GM12878 (cell line): ENCODE results near the gene FAM210A. TPM values are rescaled to one million over a fixed set of nuclear protein-coding genes. Genes with fewer than 3 reads are reported as not detected.

Source experiments
- ATAC-seq: fragments of 200-7000 bp; cut with Tn5 transposase; 3 replicates; pipeline ENCODE4 v1.9.1; 2020; ENCODE audit warnings: mild to moderate bottlenecking, moderate library complexity
- BruUV-seq: library from RNA; stranded (reverse); fragments of 400-500 nt; replicated peaks from 2 replicates; lab custom pipeline; 2021; lab: Mats Ljungman, UMichigan
- CTCF ChIA-PET: fragments of 300-600 bp; sonication (Branson Sonifier 250); formaldehyde crosslinking; extraction: SDS; loops from one replicate; lab custom pipeline; 2021; ENCODE audit warnings: inconsistent platforms; lab: Yijun Ruan, JAX
- POLR2A ChIA-PET: fragments of 350-600 bp; formaldehyde crosslinking; extraction: SDS; loops from one replicate; lab custom pipeline; 2021; ENCODE audit warnings: inconsistent platforms; lab: Charles Lee
- RAD21 ChIA-PET: fragments of 300-600 bp; sonication (Branson Sonifier 250); formaldehyde crosslinking; loops from one replicate; lab custom pipeline; 2023; ENCODE audit warnings: antibody characterized with exemption; ENCODE audit not compliant: unreplicated experiment; lab: Charles Lee
- SMC1A ChIA-PET: fragments of 300-600 bp; sonication (Branson Sonifier 250); formaldehyde crosslinking; loops from one replicate; lab custom pipeline; 2023; ENCODE audit not compliant: unreplicated experiment, uncharacterized antibody; lab: Charles Lee
- DNase-seq: peaks from one replicate; pipeline ENCODE4 v3.0.0-alpha.2; 2011; ENCODE audit warnings: low read depth, low spot score
- FAIRE-seq: peaks from 3 replicates; lab custom pipeline; 2011; peaks lifted over from hg19 to GRCh38; lab: Jason Lieb, UNC
- H2AFZ ChIP-seq: 2 replicates; pipeline ENCODE4 v1.6.0; 2011; ENCODE audit warnings: low read depth, low read length, control low read depth; ENCODE audit not compliant: control insufficient read depth
- H3K27ac ChIP-seq: 2 replicates; pipeline ENCODE4 v1.5.1; 2011; ENCODE audit warnings: control low read depth; ENCODE audit not compliant: control insufficient read depth, insufficient read depth
- H3K27me3 ChIP-seq, 2 experiments: replicated peaks in 1 of 2; 2 replicates each; pipeline versions ENCODE4 v1.6.0 to v1.6.1; 2011; ENCODE audit warnings: low read length in 1 of 2; ENCODE audit not compliant: control insufficient read depth in 2 of 2, insufficient read depth in 2 of 2
- H3K36me3 ChIP-seq, 2 experiments: 2 replicates each; pipeline ENCODE4 v1.5.1; 2011; ENCODE audit warnings: low read length in 1 of 2; ENCODE audit not compliant: control insufficient read depth in 2 of 2, insufficient read depth in 2 of 2
- H3K4me1 ChIP-seq: 2 replicates; pipeline ENCODE4 v1.6.1; 2011; ENCODE audit warnings: mild to moderate bottlenecking, low read length, moderate library complexity, mixed read lengths; ENCODE audit not compliant: control insufficient read depth, insufficient read depth
- H3K4me2 ChIP-seq: 2 replicates; pipeline ENCODE4 v1.6.0; 2011; ENCODE audit warnings: control low read depth; ENCODE audit not compliant: control insufficient read depth, insufficient read depth
- H3K4me3 ChIP-seq: fragments of 200-600 bp; sonication (generic); 2 replicates; pipeline ENCODE4 v1.5.1; 2016
- H3K79me2 ChIP-seq: 2 replicates; pipeline ENCODE4 v1.6.0; 2011; ENCODE audit warnings: low read length; ENCODE audit not compliant: control insufficient read depth, insufficient read depth
- H3K9ac ChIP-seq: 2 replicates; pipeline ENCODE4 v1.8.0; 2011; ENCODE audit warnings: low read length, control low read depth, mixed read lengths; ENCODE audit not compliant: control insufficient read depth, insufficient read depth
- H3K9me3 ChIP-seq: replicated peaks from 3 replicates; pipeline ENCODE4 v1.5.1; 2011; ENCODE audit warnings: mild to moderate bottlenecking, low read length; ENCODE audit not compliant: control insufficient read depth, insufficient read depth
- H4K20me1 ChIP-seq: 2 replicates; pipeline ENCODE4 v1.6.0; 2011; ENCODE audit not compliant: control insufficient read depth, insufficient read depth
- ETV6 ChIP-seq, 2 experiments: fragments of 450-650 bp in 1 of 2; IDR thresholded peaks in 1 of 2; conservative IDR thresholded peaks in 1 of 2; 2 replicates each; pipeline ENCODE4 v1.6.1; 2014; ENCODE audit warnings: antibody characterized with exemption in 1 of 2, borderline replicate concordance in 1 of 2, low read depth in 1 of 2, mild to moderate bottlenecking in 1 of 2, moderate library complexity in 1 of 2
- FOS ChIP-seq: IDR thresholded peaks from 3 replicates; pipeline ENCODE4 v1.6.1; 2011; ENCODE audit warnings: borderline replicate concordance; ENCODE audit not compliant: insufficient read length; ENCODE audit errors: extremely low read depth
- GABPA ChIP-seq: IDR thresholded peaks from 2 replicates; pipeline ENCODE4 v1.6.1; 2014; ENCODE audit warnings: antibody characterized with exemption, low read depth, mild to moderate bottlenecking, inconsistent platforms
- GATAD2B ChIP-seq: fragments of 450-650 bp; conservative IDR thresholded peaks from 2 replicates; pipeline ENCODE4 v1.6.1; 2017; ENCODE audit warnings: low read depth, mild to moderate bottlenecking, moderate library complexity
- HDAC6 ChIP-seq: fragments of 200-600 bp; sonication (generic); IDR thresholded peaks from one replicate; pipeline ENCODE4 v1.8.0; 2017; ENCODE audit warnings: antibody characterized with exemption; ENCODE audit not compliant: unreplicated experiment
- RAD51 ChIP-seq: fragments of 450-650 bp; IDR thresholded peaks from 2 replicates; pipeline ENCODE4 v1.6.1; 2016; ENCODE audit warnings: moderate library complexity, mild to moderate bottlenecking, inconsistent platforms
- RUNX3 ChIP-seq: IDR thresholded peaks from 2 replicates; pipeline ENCODE4 v1.6.1; 2012; ENCODE audit warnings: low read length, inconsistent platforms
- SKIL ChIP-seq: fragments of 450-650 bp; IDR thresholded peaks from 2 replicates; pipeline ENCODE4 v1.6.1; 2017; ENCODE audit warnings: mild to moderate bottlenecking, low read depth, inconsistent platforms; ENCODE audit not compliant: poor library complexity, severe bottlenecking
- TCF3 ChIP-seq: IDR thresholded peaks from 2 replicates; pipeline ENCODE4 v1.6.1; 2012; ENCODE audit warnings: low read depth, mild to moderate bottlenecking, low read length, borderline replicate concordance; ENCODE audit not compliant: insufficient read depth
- ZZZ3 ChIP-seq: IDR thresholded peaks from 2 replicates; pipeline ENCODE4 v1.6.1; 2011; ENCODE audit warnings: low read depth; ENCODE audit not compliant: control insufficient read depth, insufficient read length
- WGBS: methylation state at CpG from one replicate; pipeline ENCODE4 v1.1.6; 2016; ENCODE audit warnings: low lambda C conversion rate; ENCODE audit not compliant: insufficient replicate concordance, insufficient coverage; ENCODE audit errors: missing lambda C conversion rate; 5-methylcytosine and 5-hydroxymethylcytosine counted together
- in situ Hi-C: fragments of 300-500 bp; cut with MboI; formaldehyde crosslinking; loops from 9 replicates; pipeline ENCODE4 v1.14.3; 2018; ENCODE audit warnings: mixed read lengths
- intact Hi-C: fragments of 100-400 bp; cut with micrococcal nuclease; formaldehyde crosslinking; loops from one replicate; pipeline ENCODE4 v1.14.2; 2022; ENCODE audit not compliant: unreplicated experiment
- polyA plus RNA-seq, 11 experiments: library from polyadenylated mRNA; depleted of rRNA in 4 of 11; unstranded in 6 of 11; stranded (reverse) in 5 of 11; fragments of >200 nt; fragmentation: Nextera tagmentation in 4 of 11; fragmentation: Illumina TruSeq in 1 of 11; extraction: Ambion mirVana in 4 of 11; extraction: Trizol in 1 of 11; gene quantifications; 1 replicate in 1 of 11; 2 replicates in 10 of 11; pipeline versions ENCODE4 v1.2.1 to v1.2.3, GENCODE V29; 2011 to 2016; ENCODE audit warnings: inconsistent platforms in 2 of 11, missing spikeins in 2 of 11, low read depth in 1 of 11
- total RNA-seq, 4 experiments: library from RNA; depleted of rRNA in 3 of 4; stranded (reverse); fragments of >200 nt in 3 of 4; fragmentation: Illumina TruSeq in 1 of 4; extraction: Trizol in 1 of 4; gene quantifications; 2 replicates each; pipeline versions ENCODE4 v1.2.1 to v1.2.3, GENCODE V29; 2013 to 2021

The FAM210A gene
- total and polyA plus RNA-seq, 10 of the 15 experiments (the other 5 are each of a cell fraction or from before 2014, with no cell fraction given): 10.3 to 56.3 (median 17.7) TPM

DNA sequence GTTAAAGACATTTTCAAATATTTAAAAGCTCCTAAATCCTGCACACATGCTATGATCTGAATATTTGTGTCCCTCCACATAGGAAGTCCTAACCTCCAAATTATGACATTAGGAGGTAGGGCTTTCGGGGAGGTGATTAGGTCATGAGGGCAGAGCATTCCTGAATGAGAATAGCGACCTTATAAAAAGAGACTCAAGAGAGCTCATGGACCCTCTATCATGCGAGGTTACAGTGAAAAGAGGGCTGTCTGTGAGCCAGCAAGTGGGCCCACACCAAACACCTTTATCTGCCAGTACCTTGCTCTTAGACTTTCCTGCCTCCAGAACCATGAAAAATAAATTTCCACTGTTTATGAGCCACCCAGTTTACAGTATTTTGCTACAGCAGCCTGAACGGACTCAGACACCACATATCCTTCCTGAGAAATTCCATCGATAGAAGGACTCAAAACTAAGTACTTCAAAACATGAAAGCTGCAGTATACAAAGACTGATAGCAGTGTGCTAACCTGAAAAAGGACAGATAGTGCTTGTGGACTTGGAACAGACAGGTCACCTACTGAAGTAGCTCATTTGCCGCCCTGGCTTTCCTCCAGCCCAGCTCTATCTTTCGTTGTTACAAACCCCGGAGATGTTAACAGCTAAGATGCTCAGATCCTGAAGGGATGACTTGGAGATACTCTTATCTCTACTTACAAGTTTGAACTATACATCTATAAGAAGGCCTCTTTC lies 13.8 kb downstream of the FAM210A start:
- ATAC-seq: no peak
- no peak for DNase-seq
- H3K4me1 ChIP-seq: no peaks in the 10 kb centered on the region
- H2AFZ ChIP-seq: no peak overlapping the region
- no peak overlapping the region for H3K4me3 ChIP-seq
- H3K27ac ChIP-seq: no peak overlapping the region
- H3K27me3 ChIP-seq: no peaks in the 10 kb centered on the region
- intact Hi-C loops: no loop called here
- CTCF ChIA-PET: interaction anchor here (0.8 kb wide), 2 partner anchors 10 to 14 kb away, joined by 3 read pairs; no protein-coding TSS in a partner anchor
- FAIRE-seq: no peak
- H3K4me2 ChIP-seq: no peak overlapping the region
- SMC1A ChIA-PET: interaction anchor here (0.6 to 1.6 kb wide), 3 partner anchors 10 to 554 kb away, joined by 3 to 7 read pairs (median 3); no protein-coding TSS in a partner anchor
- RAD21 ChIA-PET: no interaction called here
- peaks cover 57% of the 10 kb centered on the region for H3K79me2 ChIP-seq
- in situ Hi-C loops: no loop called here
- 98% methylated on average over 8 of the region's 8 CpGs for WGBS
- POLR2A ChIA-PET: interaction anchor here (0.6 kb wide), 1 partner anchor 29 kb away, joined by 4 read pairs; no protein-coding TSS in a partner anchor
- H4K20me1 ChIP-seq: no peaks in the 10 kb centered on the region
- no peak for TF ChIP-seq GABPA
- TF ChIP-seq ZZZ3: no peak
- no peak for TF ChIP-seq SKIL
- TF ChIP-seq ETV6 (conservative IDR thresholded peaks at IDR 0.05 in 1 of 2, IDR thresholded peaks at IDR 0.05 in 1 of 2; ENCODE audit: borderline replicate concordance in 1 of 2, low read depth in 1 of 2): no peak
- TF ChIP-seq HDAC6: no peak
- TF ChIP-seq TCF3: no peak
- TF ChIP-seq FOS: no peak
- TF ChIP-seq RAD51: no peak
- no peak for TF ChIP-seq GATAD2B
- no peak for TF ChIP-seq RUNX3
- no TSS peak for BruUV-seq
- peaks cover 11% of the 10 kb centered on the region; the same call in 2 of the 3 replicates for H3K9me3 ChIP-seq
- no peaks in the 10 kb centered on the region for H3K36me3 ChIP-seq
- H3K9ac ChIP-seq: no peak overlapping the region
